Liver (tissue), 9 donors: ENCODE measurements around the gene SPP1. TPM values are rescaled to one million over a fixed set of nuclear protein-coding genes. Genes with fewer than 3 reads are reported as not detected.

Experiments used
- DNase-seq: peaks from one replicate; pipeline ENCODE4 v3.0.0-alpha.2; 2017; ENCODE audit warnings: low spot score
- H3K27ac ChIP-seq, 2 donors: one replicate each; pipeline ENCODE4 v1.7.0; 2013; ENCODE audit warnings: inconsistent platforms in 2 of 2, low read length in 2 of 2, control low read depth in 1 of 2, low read depth in 1 of 2, mild to moderate bottlenecking in 1 of 2
- H3K27me3 ChIP-seq, 4 donors: one replicate each; pipeline versions ENCODE4 v1.6.1 to v1.7.0; 2013; ENCODE audit warnings: low read length in 3 of 4, inconsistent platforms in 1 of 4, mild to moderate bottlenecking in 1 of 4, moderate library complexity in 1 of 4; ENCODE audit not compliant: control insufficient read depth in 4 of 4, insufficient read depth in 4 of 4
- H3K36me3 ChIP-seq, 4 donors: one replicate each; pipeline versions ENCODE4 v1.6.1 to v1.7.0; 2013; ENCODE audit warnings: low read length in 3 of 4, mild to moderate bottlenecking in 3 of 4, low read depth in 1 of 4, moderate library complexity in 1 of 4; ENCODE audit not compliant: control insufficient read depth in 4 of 4, insufficient read depth in 3 of 4
- H3K4me1 ChIP-seq, 4 donors: one replicate each; pipeline versions ENCODE4 v1.6.1 to v1.7.0; 2013; ENCODE audit warnings: low read length in 3 of 4, mild to moderate bottlenecking in 3 of 4, moderate library complexity in 1 of 4; ENCODE audit not compliant: control insufficient read depth in 4 of 4, insufficient read depth in 4 of 4
- H3K4me3 ChIP-seq, 3 donors: one replicate each; pipeline versions ENCODE4 v1.6.1 to v1.7.0; 2013; ENCODE audit warnings: low read length in 3 of 3, control low read depth in 1 of 3, low read depth in 1 of 3, mild to moderate bottlenecking in 1 of 3
- H3K9ac ChIP-seq, 2 donors: one replicate each; pipeline ENCODE4 v1.7.0; 2013; ENCODE audit warnings: low read length in 2 of 2, mild to moderate bottlenecking in 2 of 2, moderate library complexity in 2 of 2, control low read depth in 1 of 2, low read depth in 1 of 2
- H3K9me3 ChIP-seq, 4 donors: one replicate each; pipeline versions ENCODE4 v1.6.1 to v1.7.0; 2013; ENCODE audit warnings: low read length in 3 of 4; ENCODE audit not compliant: control insufficient read depth in 4 of 4
- ATF3 ChIP-seq: IDR thresholded peaks from 2 replicates; pipeline ENCODE4 v1.6.1; 2016; ENCODE audit warnings: antibody characterized with exemption
- CTCF ChIP-seq: fragments of 150-350 bp; IDR thresholded peaks from 2 replicates; pipeline ENCODE4 v1.5.1; 2017; ENCODE audit warnings: improper control_type of control experiment, low read depth, low read length; ENCODE audit not compliant: missing input control
- EGR1 ChIP-seq, 2 donors: IDR thresholded peaks; 2 replicates each; pipeline ENCODE4 v1.6.1; 2016 to 2018; ENCODE audit warnings: antibody characterized with exemption in 2 of 2, low read depth in 2 of 2
- FOXA1 ChIP-seq: IDR thresholded peaks from 2 replicates; pipeline ENCODE4 v1.6.1; 2016; ENCODE audit warnings: antibody characterized with exemption
- FOXA2 ChIP-seq: IDR thresholded peaks from 2 replicates; pipeline ENCODE4 v1.6.1; 2016; ENCODE audit warnings: antibody characterized with exemption
- GABPA ChIP-seq, 2 donors: IDR thresholded peaks in 1 of 2; conservative IDR thresholded peaks in 1 of 2; 2 replicates each; pipeline ENCODE4 v1.6.1; 2016; ENCODE audit warnings: antibody characterized with exemption in 2 of 2, mild to moderate bottlenecking in 1 of 2, moderate library complexity in 1 of 2
- HNF4A ChIP-seq, 2 donors: conservative IDR thresholded peaks; 2 replicates each; pipeline ENCODE4 v1.6.1; 2016; ENCODE audit warnings: antibody characterized with exemption in 2 of 2, mild to moderate bottlenecking in 2 of 2
- HNF4G ChIP-seq: IDR thresholded peaks from 2 replicates; pipeline ENCODE4 v1.6.1; 2016; ENCODE audit warnings: antibody characterized with exemption
- JUND ChIP-seq, 2 donors: IDR thresholded peaks; 2 replicates each; pipeline ENCODE4 v1.6.1; 2016; ENCODE audit warnings: antibody characterized with exemption in 2 of 2
- MAX ChIP-seq: IDR thresholded peaks from 2 replicates; pipeline ENCODE4 v1.6.1; 2016; ENCODE audit warnings: antibody characterized with exemption
- NR2F2 ChIP-seq: IDR thresholded peaks from 2 replicates; pipeline ENCODE4 v1.6.1; 2016; ENCODE audit warnings: antibody characterized with exemption
- RAD21 ChIP-seq, 2 donors: IDR thresholded peaks; 2 replicates each; pipeline ENCODE4 v1.6.1; 2016; ENCODE audit warnings: antibody characterized with exemption in 2 of 2, mild to moderate bottlenecking in 2 of 2
- REST ChIP-seq: IDR thresholded peaks from 2 replicates; pipeline ENCODE4 v1.6.1; 2016; ENCODE audit warnings: antibody characterized with exemption, mild to moderate bottlenecking
- RXRA ChIP-seq, 2 donors: IDR thresholded peaks; 2 replicates each; pipeline ENCODE4 v1.6.1; 2017 to 2018; ENCODE audit warnings: antibody characterized with exemption in 2 of 2, mild to moderate bottlenecking in 1 of 2
- SP1 ChIP-seq: IDR thresholded peaks from 2 replicates; pipeline ENCODE4 v1.6.1; 2018; ENCODE audit warnings: antibody characterized with exemption, mild to moderate bottlenecking
- TAF1 ChIP-seq: conservative IDR thresholded peaks from 2 replicates; pipeline ENCODE4 v1.6.1; 2016; ENCODE audit warnings: antibody characterized with exemption, mild to moderate bottlenecking
- YY1 ChIP-seq: IDR thresholded peaks from 2 replicates; pipeline ENCODE4 v1.6.1; 2016; ENCODE audit warnings: antibody characterized with exemption, mild to moderate bottlenecking
- ZBTB33 ChIP-seq: IDR thresholded peaks from 2 replicates; pipeline ENCODE4 v1.6.1; 2016; ENCODE audit warnings: antibody characterized with exemption
- WGBS: extraction: QIAGEN DNeasy Blood & Tissue Kit; methylation state at CpG from one replicate; pipeline ENCODE4 v1.1.7; 2013; 5-methylcytosine and 5-hydroxymethylcytosine counted together
- polyA plus RNA-seq, 2 donors: library from polyadenylated mRNA; stranded (reverse) in 1 of 2; unstranded in 1 of 2; fragments of 200-250 nt in 1 of 2; fragments of >200 nt in 1 of 2; fragmentation: Nextera tagmentation in 1 of 2; extraction: Ambion mirVana in 1 of 2; gene quantifications; one replicate each; pipeline versions ENCODE4 v1.2.1 to v1.2.3, GENCODE V29; 2013 to 2015
- total RNA-seq, 2 donors: library from RNA; depleted of rRNA; stranded (reverse); fragments of >200 nt; gene quantifications; one replicate each; pipeline ENCODE4 v1.2.3, GENCODE V29; 2014
- donor health status: healthy.
- donor health status: healthy.
- donor health status: healthy.
- donor health status: healthy.
- donor health status: healthy.

The SPP1 gene
- total and polyA plus RNA-seq, 4 donors = 10.5 to 80.2 (median 27.5) TPM

- 66% methylated on average over 3 of the region's 3 CpGs for WGBS
- no peak for TF ChIP-seq FOXA2
- no peak for TF ChIP-seq MAX
- TF ChIP-seq NR2F2 = no peak
- no peak for TF ChIP-seq HNF4A (conservative IDR thresholded peaks at IDR 0.05)
- TF ChIP-seq CTCF = no peak
- TF ChIP-seq ZBTB33 = no peak
- TF ChIP-seq REST = no peak
- TF ChIP-seq GABPA (IDR thresholded peaks at IDR 0.05 in 1 of 2, conservative IDR thresholded peaks at IDR 0.05 in 1 of 2) = no peak
- no peak for TF ChIP-seq TAF1
- no peak for TF ChIP-seq HNF4G
- TF ChIP-seq EGR1 (IDR thresholded peaks at IDR 0.05; ENCODE audit: low read depth in 2 of 2) = no peak
- no peak for TF ChIP-seq SP1
- no peak for TF ChIP-seq FOXA1
- no peak for TF ChIP-seq YY1
- no peak for TF ChIP-seq RAD21 (IDR thresholded peaks at IDR 0.05)
- TF ChIP-seq RXRA (IDR thresholded peaks at IDR 0.05) = no peak
- no peak for TF ChIP-seq ATF3
- no peak for TF ChIP-seq JUND (IDR thresholded peaks at IDR 0.05)
- no peak overlapping the region for H3K9ac ChIP-seq
- peaks cover 0 to 1% (median 0%) of the 10 kb centered on the region in 4 donors for H3K4me1 ChIP-seq
- no peaks in the 10 kb centered on the region for H3K27me3 ChIP-seq
- H3K4me3 ChIP-seq = no peak overlapping the region
- no peaks in the 10 kb centered on the region for H3K9me3 ChIP-seq
- no peaks in the 10 kb centered on the region for H3K36me3 ChIP-seq
- DNase-seq = no peak
- H3K27ac ChIP-seq = no peak overlapping the region
Observed at GRCh38 chr4:88001871-88002270, 26.4 kb downstream of the SPP1 start.

- no peak for DNase-seq
- H3K4me1 ChIP-seq = peaks cover 0 to 5% (median 2%) of the 10 kb centered on the region in 4 donors
- H3K9ac ChIP-seq = no peak overlapping the region
- no peaks in the 10 kb centered on the region for H3K9me3 ChIP-seq
- no peaks in the 10 kb centered on the region for H3K36me3 ChIP-seq
- no peak overlapping the region for H3K4me3 ChIP-seq
- H3K27me3 ChIP-seq = no peaks in the 10 kb centered on the region
- H3K27ac ChIP-seq = no peak overlapping the region
- 73% methylated on average over 4 of the region's 4 CpGs for WGBS
- no peak for TF ChIP-seq GABPA (IDR thresholded peaks at IDR 0.05 in 1 of 2, conservative IDR thresholded peaks at IDR 0.05 in 1 of 2)
- TF ChIP-seq ATF3 = no peak
- TF ChIP-seq TAF1 = no peak
- TF ChIP-seq CTCF = no peak
- TF ChIP-seq FOXA2 = no peak
- no peak for TF ChIP-seq HNF4A (conservative IDR thresholded peaks at IDR 0.05)
- no peak for TF ChIP-seq HNF4G
- no peak for TF ChIP-seq ZBTB33
- TF ChIP-seq FOXA1 = no peak
- TF ChIP-seq MAX = no peak
- no peak for TF ChIP-seq YY1
- TF ChIP-seq SP1 = no peak
- TF ChIP-seq JUND (IDR thresholded peaks at IDR 0.05) = no peak
Observed at GRCh38 chr4:88002786-88003185, 27.3 kb downstream of the SPP1 start.
